Neutrophil (primary cell): ENCODE results near the gene SNTG2.

Experiments used
- H3K27ac ChIP-seq: fragments of 200-600 bp; sonication (generic); 2 replicates; pipeline ENCODE4 v1.5.1; 2016; ENCODE audit warnings: mild to moderate bottlenecking, moderate library complexity
- H3K27me3 ChIP-seq: fragments of 200-600 bp; sonication (generic); 2 replicates; pipeline ENCODE4 v1.6.0; 2016; ENCODE audit warnings: mild to moderate bottlenecking
- H3K36me3 ChIP-seq: fragments of 200-600 bp; sonication (generic); 2 replicates; pipeline ENCODE4 v1.5.1; 2017
- H3K4me1 ChIP-seq, 2 experiments: fragments of 200-600 bp in 1 of 2; sonication (generic) in 1 of 2; 1 replicate in 1 of 2; 2 replicates in 1 of 2; pipeline versions ENCODE4 v1.5.1 to v1.6.1; 2013 to 2016; ENCODE audit warnings: low read depth in 1 of 2, low read length in 1 of 2, mild to moderate bottlenecking in 1 of 2, moderate library complexity in 1 of 2; ENCODE audit not compliant: control insufficient read depth in 1 of 2, insufficient read depth in 1 of 2
- H3K4me3 ChIP-seq, 2 experiments: fragments of 200-600 bp in 1 of 2; sonication (generic) in 1 of 2; 1 replicate in 1 of 2; 2 replicates in 1 of 2; pipeline ENCODE4 v1.5.1; 2013 to 2016; ENCODE audit warnings: low read depth in 1 of 2, low read length in 1 of 2, mild to moderate bottlenecking in 1 of 2, moderate library complexity in 1 of 2
- H3K9me3 ChIP-seq: fragments of 200-600 bp; sonication (generic); 2 replicates; pipeline ENCODE4 v1.5.1; 2016
- CTCF ChIP-seq: fragments of 200-600 bp; sonication (generic); IDR thresholded peaks from 2 replicates; pipeline ENCODE4 v1.5.1; 2016; ENCODE audit warnings: antibody characterized with exemption

Gene SNTG2

GRCh38 chr2:923832-924601 lies 26.6 kb upstream of the SNTG2 start:
- no peaks in the 10 kb centered on the region for H3K36me3 ChIP-seq
- no peaks in the 10 kb centered on the region for H3K27me3 ChIP-seq
- no peak overlapping the region for H3K27ac ChIP-seq
- TF ChIP-seq CTCF, result no peak
- H3K9me3 ChIP-seq, result no peaks in the 10 kb centered on the region
- H3K4me3 ChIP-seq, result no peak overlapping the region
- no peaks in the 10 kb centered on the region for H3K4me1 ChIP-seq

- Histone ChIP-seq H3K27ac (no peak overlapping the region), H3K36me3 (no peaks in the 10 kb centered on the region), H3K4me3 (no peak overlapping the region), H3K4me1 (no peaks in the 10 kb centered on the region), H3K27me3 (no peaks in the 10 kb centered on the region), H3K9me3 (no peaks in the 10 kb centered on the region)
- TF ChIP-seq CTCF, result no peak
Observed at GRCh38 chr2:924701-925100, 25.9 kb upstream of the SNTG2 start.

GRCh38 chr2:925309-925708 lies 25.3 kb upstream of the SNTG2 start:
- Histone ChIP-seq H3K4me3 (no peak overlapping the region), H3K9me3 (no peaks in the 10 kb centered on the region), H3K4me1 (no peaks in the 10 kb centered on the region), H3K27me3 (no peaks in the 10 kb centered on the region), H3K27ac (no peak overlapping the region), H3K36me3 (no peaks in the 10 kb centered on the region)
- TF ChIP-seq CTCF, result no peak

GRCh38 chr2:925711-926110 lies 24.9 kb upstream of the SNTG2 start:
- Histone ChIP-seq H3K4me3 (no peak overlapping the region), H3K4me1 (no peaks in the 10 kb centered on the region), H3K36me3 (no peaks in the 10 kb centered on the region), H3K27me3 (no peaks in the 10 kb centered on the region), H3K9me3 (no peaks in the 10 kb centered on the region), H3K27ac (no peak overlapping the region)
- no peak for TF ChIP-seq CTCF

GRCh38 chr2:926259-926793 lies 24.3 kb upstream of the SNTG2 start:
- Histone ChIP-seq H3K27ac (no peak overlapping the region), H3K27me3 (no peaks in the 10 kb centered on the region), H3K4me1 (no peaks in the 10 kb centered on the region), H3K4me3 (no peak overlapping the region), H3K9me3 (no peaks in the 10 kb centered on the region), H3K36me3 (no peaks in the 10 kb centered on the region)
- TF ChIP-seq CTCF, result no peak
